ENCODE measurements around the gene PIRT.

PIRT gene

DNA sequence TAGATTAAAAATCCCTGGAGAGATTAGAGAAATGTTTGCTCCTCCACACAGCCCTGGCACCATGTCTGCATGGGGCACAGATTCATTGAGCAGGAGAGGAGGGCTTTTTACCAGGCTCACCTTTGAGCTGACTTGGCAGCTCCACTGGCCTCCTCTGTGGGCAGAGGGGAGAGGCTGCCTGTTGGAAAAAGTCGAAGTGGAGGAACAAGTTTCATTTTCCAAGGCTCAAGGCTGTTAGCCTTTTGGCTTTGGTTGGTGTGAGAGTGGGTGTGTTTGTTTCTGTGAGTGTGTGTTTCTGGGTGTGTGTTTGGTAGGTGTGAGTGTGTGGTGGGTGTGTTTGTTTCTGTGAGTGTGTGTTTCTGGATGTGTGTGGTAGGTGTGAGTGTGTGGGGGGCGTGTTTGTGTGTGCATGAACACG lies 39.5 kb downstream of the PIRT start:
- peak overlapping the region; percentile 14 for H3K9ac ChIP-seq (ENCODE audit: low read length)
- H2BK12ac ChIP-seq (ENCODE audit: low read length in 2 of 2): no peak overlapping the region
- 62% methylated on average over 3 of the region's 3 CpGs for WGBS
- H4K8ac ChIP-seq (ENCODE audit: low read length): no peak overlapping the region
- H3K4me1 ChIP-seq (ENCODE audit: control insufficient read depth, insufficient read depth, low read depth, low read length): no peaks in the 10 kb centered on the region
- no peak overlapping the region for H3K18ac ChIP-seq (ENCODE audit: low read depth in 1 of 2, low read length in 2 of 2)
- no peak overlapping the region for H3K4ac ChIP-seq (ENCODE audit: low read depth in 1 of 2, low read length in 2 of 2)
- H3K4me3 ChIP-seq (ENCODE audit: insufficient read depth in 1 of 2, low read depth in 1 of 2, low read length in 2 of 2): peak overlapping the region in 1 of 2 experiments; percentile 49
- H3K4me2 ChIP-seq (ENCODE audit: low read length, poor library complexity, severe bottlenecking): no peak overlapping the region
- H3K27ac ChIP-seq (ENCODE audit: low read length, poor library complexity, severe bottlenecking): no peak overlapping the region
- no peak overlapping the region for H2AFZ ChIP-seq (ENCODE audit: low read depth, low read length)
- no peak overlapping the region for H2BK15ac ChIP-seq (ENCODE audit: low read depth, poor library complexity, severe bottlenecking)
- no peak overlapping the region for H2AK5ac ChIP-seq (ENCODE audit: low read length, severe bottlenecking)
- no peak overlapping the region for H3K14ac ChIP-seq (ENCODE audit: low read length in 2 of 2)
- no peak overlapping the region for H2BK5ac ChIP-seq (ENCODE audit: low read depth, low read length, poor library complexity, severe bottlenecking)
- no peak overlapping the region for H2BK120ac ChIP-seq (ENCODE audit: low read depth, low read length)
- H3K36me3 ChIP-seq (ENCODE audit: control insufficient read depth in 1 of 2, insufficient read depth in 2 of 2, low read depth in 1 of 2, low read length in 2 of 2): no peaks in the 10 kb centered on the region
- no peak overlapping the region for H3K23ac ChIP-seq (ENCODE audit: low read length in 2 of 2)
- DNase-seq: no peak
- peaks cover 0 to 3% of the 10 kb centered on the region in 2 experiments for H3K27me3 ChIP-seq (ENCODE audit: control insufficient read depth in 1 of 2, insufficient read depth in 1 of 2, low read length in 2 of 2)
- H3K9me3 ChIP-seq (ENCODE audit: control insufficient read depth, low read length): no peaks in the 10 kb centered on the region
- H4K91ac ChIP-seq (ENCODE audit: low read length): no peak overlapping the region
- no peaks in the 10 kb centered on the region for H3K79me1 ChIP-seq (replicated peaks; ENCODE audit: low read length, poor library complexity, severe bottlenecking)

DNA sequence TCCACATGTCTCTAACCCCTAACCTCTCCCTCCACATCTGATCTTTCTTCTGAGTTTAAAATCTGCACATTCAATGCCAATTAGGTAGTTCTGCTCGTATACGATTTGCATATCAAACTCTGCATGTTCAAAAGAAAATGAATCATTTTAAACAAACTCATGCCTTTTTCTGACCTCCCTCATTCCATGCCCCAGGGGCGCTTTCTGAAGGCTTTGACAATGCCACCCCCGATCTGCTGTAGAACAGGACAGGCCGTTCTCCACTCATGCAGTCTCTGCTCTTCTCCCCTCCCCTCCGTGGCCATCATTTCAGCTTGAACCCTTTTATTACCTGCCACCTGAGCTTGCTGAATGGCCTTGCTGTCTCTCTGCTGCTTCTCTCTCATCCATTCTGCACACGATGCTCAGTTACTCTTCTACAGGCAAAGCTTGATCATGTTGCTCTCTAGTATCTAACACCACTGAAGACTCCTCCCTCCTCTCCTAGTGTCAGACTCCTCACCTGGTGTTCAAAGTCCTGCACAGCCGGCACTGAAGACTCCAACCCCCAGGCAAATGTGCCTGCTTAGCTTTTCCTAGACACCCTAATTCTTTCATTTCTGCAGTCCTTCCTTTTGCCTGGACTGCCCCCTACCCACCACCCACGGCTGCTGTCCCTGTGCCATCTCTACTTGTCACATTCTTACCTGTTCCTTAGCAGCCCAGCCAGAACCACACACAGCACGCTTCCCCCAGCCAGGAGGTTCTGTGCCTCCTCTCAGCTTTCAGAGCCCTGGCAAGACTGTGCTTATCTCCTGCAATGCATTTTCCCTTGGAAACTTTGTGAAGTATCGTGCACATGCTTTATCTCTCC lies 40.2 kb downstream of the PIRT start:
- no peak overlapping the region for H3K18ac ChIP-seq (ENCODE audit: low read depth in 1 of 2, low read length in 2 of 2)
- WGBS: 57% methylated on average over 11 of the region's 11 CpGs
- H3K4ac ChIP-seq (ENCODE audit: low read depth in 1 of 2, low read length in 2 of 2): no peak overlapping the region
- no peak overlapping the region for H3K27ac ChIP-seq (ENCODE audit: low read length, poor library complexity, severe bottlenecking)
- no peak overlapping the region for H4K91ac ChIP-seq (ENCODE audit: low read length)
- H2AK5ac ChIP-seq (ENCODE audit: low read length, severe bottlenecking): no peak overlapping the region
- no peak for DNase-seq
- H4K8ac ChIP-seq (ENCODE audit: low read length): no peak overlapping the region
- peak overlapping the region; percentile 14 for H3K9ac ChIP-seq (ENCODE audit: low read length)
- no peak overlapping the region for H2AFZ ChIP-seq (ENCODE audit: low read depth, low read length)
- H2BK120ac ChIP-seq (ENCODE audit: low read depth, low read length): no peak overlapping the region
- H3K14ac ChIP-seq (ENCODE audit: low read length in 2 of 2): no peak overlapping the region
- H3K27me3 ChIP-seq (ENCODE audit: control insufficient read depth in 1 of 2, insufficient read depth in 1 of 2, low read length in 2 of 2): peaks cover 0 to 3% of the 10 kb centered on the region in 2 experiments
- no peaks in the 10 kb centered on the region for H3K79me1 ChIP-seq (replicated peaks; ENCODE audit: low read length, poor library complexity, severe bottlenecking)
- H3K23ac ChIP-seq (ENCODE audit: low read length in 2 of 2): no peak overlapping the region
- no peaks in the 10 kb centered on the region for H3K36me3 ChIP-seq (ENCODE audit: control insufficient read depth in 1 of 2, insufficient read depth in 2 of 2, low read depth in 1 of 2, low read length in 2 of 2)
- no peak overlapping the region for H2BK12ac ChIP-seq (ENCODE audit: low read length in 2 of 2)
- no peaks in the 10 kb centered on the region for H3K4me1 ChIP-seq (ENCODE audit: control insufficient read depth, insufficient read depth, low read depth, low read length)
- H2BK5ac ChIP-seq (ENCODE audit: low read depth, low read length, poor library complexity, severe bottlenecking): no peak overlapping the region
- peak overlapping the region in 1 of 2 experiments; percentile 49 for H3K4me3 ChIP-seq (ENCODE audit: insufficient read depth in 1 of 2, low read depth in 1 of 2, low read length in 2 of 2)
- no peak overlapping the region for H2BK15ac ChIP-seq (ENCODE audit: low read depth, poor library complexity, severe bottlenecking)
- H3K9me3 ChIP-seq (ENCODE audit: control insufficient read depth, low read length): no peaks in the 10 kb centered on the region
- no peak overlapping the region for H3K4me2 ChIP-seq (ENCODE audit: low read length, poor library complexity, severe bottlenecking)

DNA sequence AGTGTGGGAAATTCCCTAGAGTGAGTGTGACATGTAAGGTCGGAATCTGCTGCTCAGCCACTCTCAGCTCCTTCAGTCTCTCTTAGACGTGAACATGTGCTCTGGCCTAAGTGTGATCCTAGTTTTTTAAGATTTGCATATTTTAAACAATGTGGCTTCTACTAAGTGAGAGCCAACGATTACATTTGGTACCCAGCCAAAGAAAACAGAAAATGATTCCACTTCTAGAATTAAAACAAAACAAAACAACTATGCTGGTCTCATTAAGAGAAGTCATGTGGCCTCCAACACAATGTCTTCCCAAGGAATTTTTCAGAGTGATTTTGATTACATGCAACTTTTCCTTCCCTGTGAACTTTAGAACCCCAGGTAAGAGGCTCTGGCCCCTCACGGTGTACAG lies 44.1 kb downstream of the PIRT start:
- Histone ChIP-seq H2BK12ac (ENCODE audit: low read length in 2 of 2) (no peak overlapping the region), H3K27me3 (ENCODE audit: control insufficient read depth in 1 of 2, insufficient read depth in 1 of 2, low read length in 2 of 2) (peaks cover 0 to 3% of the 10 kb centered on the region in 2 experiments), H4K91ac (ENCODE audit: low read length) (no peak overlapping the region), H2BK5ac (ENCODE audit: low read depth, low read length, poor library complexity, severe bottlenecking) (no peak overlapping the region), H3K36me3 (ENCODE audit: control insufficient read depth in 1 of 2, insufficient read depth in 2 of 2, low read depth in 1 of 2, low read length in 2 of 2) (no peaks in the 10 kb centered on the region), H3K79me1 (replicated peaks; ENCODE audit: low read length, poor library complexity, severe bottlenecking) (no peaks in the 10 kb centered on the region), H2AFZ (ENCODE audit: low read depth, low read length) (no peak overlapping the region), H3K4me3 (ENCODE audit: insufficient read depth in 1 of 2, low read depth in 1 of 2, low read length in 2 of 2) (no peak overlapping the region), H2AK5ac (ENCODE audit: low read length, severe bottlenecking) (no peak overlapping the region), H3K4ac (ENCODE audit: low read depth in 1 of 2, low read length in 2 of 2) (no peak overlapping the region), H3K4me1 (ENCODE audit: control insufficient read depth, insufficient read depth, low read depth, low read length) (no peaks in the 10 kb centered on the region), H3K9ac (ENCODE audit: low read length) (no peak overlapping the region), H2BK15ac (ENCODE audit: low read depth, poor library complexity, severe bottlenecking) (no peak overlapping the region), H3K23ac (ENCODE audit: low read length in 2 of 2) (no peak overlapping the region), H2BK120ac (ENCODE audit: low read depth, low read length) (no peak overlapping the region), H3K18ac (ENCODE audit: low read depth in 1 of 2, low read length in 2 of 2) (no peak overlapping the region), H3K4me2 (ENCODE audit: low read length, poor library complexity, severe bottlenecking) (no peak overlapping the region), H4K8ac (ENCODE audit: low read length) (no peak overlapping the region), H3K14ac (ENCODE audit: low read length in 2 of 2) (no peak overlapping the region), H3K27ac (ENCODE audit: low read length, poor library complexity, severe bottlenecking) (no peak overlapping the region), H3K9me3 (ENCODE audit: control insufficient read depth, low read length) (no peaks in the 10 kb centered on the region)
- no peak for DNase-seq
- WGBS: 49% methylated on average over 3 of the region's 4 CpGs

DNA sequence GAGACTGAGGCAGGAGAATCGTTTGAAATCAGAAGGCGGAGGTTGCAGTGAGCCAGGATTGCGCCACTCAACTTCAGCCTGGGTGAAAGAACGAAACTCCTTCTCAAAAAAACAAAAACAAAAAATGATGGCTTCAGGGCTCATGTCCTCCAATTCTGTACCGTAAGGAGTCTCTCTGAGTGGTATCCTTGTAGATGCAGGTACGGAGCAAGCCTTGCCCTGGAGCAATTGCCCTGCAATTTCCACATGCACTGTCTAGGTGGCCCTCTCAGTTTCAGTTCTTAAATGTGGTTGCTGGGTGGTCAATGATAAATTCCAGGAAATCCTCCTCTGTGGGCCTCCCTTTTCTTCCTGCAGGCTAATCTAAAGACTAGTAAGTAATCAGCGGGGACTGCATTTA lies 44.6 kb downstream of the PIRT start:
- Histone ChIP-seq H3K79me1 (replicated peaks; ENCODE audit: low read length, poor library complexity, severe bottlenecking) (no peaks in the 10 kb centered on the region), H3K9ac (ENCODE audit: low read length) (no peak overlapping the region), H3K4ac (ENCODE audit: low read depth in 1 of 2, low read length in 2 of 2) (no peak overlapping the region), H3K14ac (ENCODE audit: low read length in 2 of 2) (no peak overlapping the region), H2AK5ac (ENCODE audit: low read length, severe bottlenecking) (no peak overlapping the region), H3K4me3 (ENCODE audit: insufficient read depth in 1 of 2, low read depth in 1 of 2, low read length in 2 of 2) (no peak overlapping the region), H3K4me1 (ENCODE audit: control insufficient read depth, insufficient read depth, low read depth, low read length) (no peaks in the 10 kb centered on the region), H4K8ac (ENCODE audit: low read length) (no peak overlapping the region), H2BK5ac (ENCODE audit: low read depth, low read length, poor library complexity, severe bottlenecking) (no peak overlapping the region), H3K27ac (ENCODE audit: low read length, poor library complexity, severe bottlenecking) (no peak overlapping the region), H2BK120ac (ENCODE audit: low read depth, low read length) (no peak overlapping the region), H3K23ac (ENCODE audit: low read length in 2 of 2) (no peak overlapping the region), H3K27me3 (ENCODE audit: control insufficient read depth in 1 of 2, insufficient read depth in 1 of 2, low read length in 2 of 2) (peaks cover 0 to 3% of the 10 kb centered on the region in 2 experiments), H2BK15ac (ENCODE audit: low read depth, poor library complexity, severe bottlenecking) (no peak overlapping the region), H3K36me3 (ENCODE audit: control insufficient read depth in 1 of 2, insufficient read depth in 2 of 2, low read depth in 1 of 2, low read length in 2 of 2) (no peaks in the 10 kb centered on the region), H3K9me3 (ENCODE audit: control insufficient read depth, low read length) (no peaks in the 10 kb centered on the region), H2BK12ac (ENCODE audit: low read length in 2 of 2) (no peak overlapping the region), H2AFZ (ENCODE audit: low read depth, low read length) (no peak overlapping the region), H3K4me2 (ENCODE audit: low read length, poor library complexity, severe bottlenecking) (no peak overlapping the region), H4K91ac (ENCODE audit: low read length) (no peak overlapping the region), H3K18ac (ENCODE audit: low read depth in 1 of 2, low read length in 2 of 2) (no peak overlapping the region)
- no peak for DNase-seq
- WGBS: 86% methylated on average over 7 of the region's 7 CpGs
